Measurements from ENCODE around the gene LRCH4.

LRCH4 gene

DNA sequence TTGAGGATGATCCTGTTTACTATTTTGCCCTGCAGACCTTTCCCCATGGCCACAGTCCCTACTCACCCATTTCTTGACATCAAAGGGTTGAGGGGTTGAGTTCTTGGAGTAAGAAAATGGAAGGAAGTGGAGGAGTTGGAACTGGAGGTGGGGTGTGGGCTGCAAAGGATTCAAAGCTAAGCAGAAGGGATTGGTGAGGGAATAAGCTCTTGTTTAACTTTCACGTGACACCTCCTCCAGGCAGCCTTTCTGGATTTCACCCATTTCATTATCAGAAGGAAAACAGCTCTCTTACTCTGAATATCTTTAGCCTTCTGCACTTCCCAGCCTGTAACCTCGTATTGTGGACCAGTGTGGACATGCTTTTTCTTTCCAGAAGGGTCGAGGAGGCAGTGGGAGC, 40.1 kb upstream of the LRCH4 start:
- Histone ChIP-seq H3K4me3 (ENCODE audit: insufficient read depth, low read length, poor library complexity, severe bottlenecking) (peak overlapping the region; percentile 58), H3K27ac (ENCODE audit: low read depth, low read length) (no peak overlapping the region), H3F3A (ENCODE audit: insufficient read depth) (peaks cover 7% of the 10 kb centered on the region), H2AFZ (ENCODE audit: low read depth, low read length, severe bottlenecking) (peak overlapping the region; percentile 20), H3K36me3 (ENCODE audit: low read length) (no peaks in the 10 kb centered on the region), H3K9me2 (replicated peaks; ENCODE audit: insufficient read depth, low read length) (no peaks in the 10 kb centered on the region), H3K9ac (ENCODE audit: low read length) (peak overlapping the region; percentile 69), H4K20me1 (ENCODE audit: low read depth, low read length) (no peaks in the 10 kb centered on the region), H3K4me2 (ENCODE audit: low read depth, low read length, poor library complexity, severe bottlenecking) (peak overlapping the region; percentile 77), H3K27me3 (ENCODE audit: low read length) (no peaks in the 10 kb centered on the region), H3K79me2 (ENCODE audit: insufficient read depth, low read length) (no peaks in the 10 kb centered on the region), H3K9me3 (ENCODE audit: insufficient read depth, low read length) (no peaks in the 10 kb centered on the region)
- no peak for TF ChIP-seq CTCF (IDR thresholded peaks at IDR 0.05; ENCODE audit: insufficient read depth, low read length, poor library complexity, severe bottlenecking)
- no peak for TF ChIP-seq EZH2phosphoT487 (conservative IDR thresholded peaks at IDR 0.05; ENCODE audit: low read length)

DNA sequence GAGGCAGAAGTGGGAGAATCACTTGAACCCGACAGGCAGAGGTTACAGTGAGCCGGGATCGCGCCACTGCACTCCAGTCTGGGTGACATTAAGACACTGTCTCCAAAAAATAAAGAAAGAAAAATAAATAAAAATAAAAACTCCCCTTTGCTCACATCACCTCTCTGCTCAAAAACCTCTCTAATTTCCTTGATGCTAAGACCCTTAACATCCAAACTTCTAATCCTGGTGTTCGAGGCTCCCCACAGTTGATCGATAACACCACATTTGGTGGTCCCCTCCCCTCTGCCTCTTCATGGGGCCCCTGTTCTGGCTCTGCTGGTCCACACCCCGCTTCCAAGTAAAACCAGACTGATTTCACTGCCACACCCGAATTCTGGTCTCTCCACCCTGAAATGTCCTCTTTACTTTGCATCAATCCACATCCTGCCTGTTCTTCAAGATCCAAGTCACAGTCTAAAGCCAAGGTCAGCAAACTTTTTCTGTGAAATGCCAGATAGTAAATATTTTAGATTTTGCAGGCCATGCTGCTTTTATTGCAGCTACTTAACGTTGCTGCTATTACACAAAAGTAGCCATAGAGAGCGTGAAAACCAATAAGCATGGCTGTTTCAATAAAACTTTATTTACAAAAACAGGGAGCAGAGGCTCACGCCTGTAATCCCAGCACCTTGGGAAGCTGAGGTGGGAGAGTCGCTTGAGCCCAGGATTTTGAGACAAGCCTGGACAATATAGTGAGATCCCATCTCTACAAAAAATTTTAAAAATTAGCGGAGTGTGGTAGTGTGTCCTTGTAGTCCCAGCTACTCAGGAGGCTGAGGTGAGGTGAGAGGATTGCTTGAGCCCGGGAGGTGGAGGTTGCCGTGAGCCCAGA, 38.3 kb upstream of the LRCH4 start:
- no peaks in the 10 kb centered on the region for H3K79me2 ChIP-seq (ENCODE audit: insufficient read depth, low read length)
- H3K9me3 ChIP-seq (ENCODE audit: insufficient read depth, low read length) = no peaks in the 10 kb centered on the region
- no peak overlapping the region for H3K4me2 ChIP-seq (ENCODE audit: low read depth, low read length, poor library complexity, severe bottlenecking)
- no peaks in the 10 kb centered on the region for H3K27me3 ChIP-seq (ENCODE audit: low read length)
- H3K4me3 ChIP-seq (ENCODE audit: insufficient read depth, low read length, poor library complexity, severe bottlenecking) = no peak overlapping the region
- H3F3A ChIP-seq (ENCODE audit: insufficient read depth) = peaks cover 3% of the 10 kb centered on the region; the same call in 1 of the 2 replicates
- no peak overlapping the region for H2AFZ ChIP-seq (ENCODE audit: low read depth, low read length, severe bottlenecking)
- no peaks in the 10 kb centered on the region for H3K9me2 ChIP-seq (replicated peaks; ENCODE audit: insufficient read depth, low read length)
- H3K27ac ChIP-seq (ENCODE audit: low read depth, low read length) = no peak overlapping the region
- no peaks in the 10 kb centered on the region for H4K20me1 ChIP-seq (ENCODE audit: low read depth, low read length)
- H3K36me3 ChIP-seq (ENCODE audit: low read length) = no peaks in the 10 kb centered on the region
- no peak overlapping the region for H3K9ac ChIP-seq (ENCODE audit: low read length)
- TF ChIP-seq EZH2phosphoT487 (conservative IDR thresholded peaks at IDR 0.05; ENCODE audit: low read length) (no peak), CTCF (IDR thresholded peaks at IDR 0.05; ENCODE audit: insufficient read depth, low read length, poor library complexity, severe bottlenecking) (no peak)

GRCh38 chr7:100621554-100621953, 35.6 kb upstream of the LRCH4 start:
- TF ChIP-seq CTCF (IDR thresholded peaks at IDR 0.05; ENCODE audit: insufficient read depth, low read length, poor library complexity, severe bottlenecking) (no peak), EZH2phosphoT487 (conservative IDR thresholded peaks at IDR 0.05; ENCODE audit: low read length) (no peak)
- Histone ChIP-seq H2AFZ (ENCODE audit: low read depth, low read length, severe bottlenecking) (no peak overlapping the region), H3K4me3 (ENCODE audit: insufficient read depth, low read length, poor library complexity, severe bottlenecking) (no peak overlapping the region), H3K9ac (ENCODE audit: low read length) (no peak overlapping the region), H3K9me2 (replicated peaks; ENCODE audit: insufficient read depth, low read length) (no peaks in the 10 kb centered on the region), H3F3A (ENCODE audit: insufficient read depth) (no peaks in the 10 kb centered on the region), H3K9me3 (ENCODE audit: insufficient read depth, low read length) (no peaks in the 10 kb centered on the region), H3K79me2 (ENCODE audit: insufficient read depth, low read length) (no peaks in the 10 kb centered on the region), H4K20me1 (ENCODE audit: low read depth, low read length) (no peaks in the 10 kb centered on the region), H3K27ac (ENCODE audit: low read depth, low read length) (no peak overlapping the region), H3K36me3 (ENCODE audit: low read length) (no peaks in the 10 kb centered on the region), H3K4me2 (ENCODE audit: low read depth, low read length, poor library complexity, severe bottlenecking) (no peak overlapping the region), H3K27me3 (ENCODE audit: low read length) (no peaks in the 10 kb centered on the region)

Data from SU-DHL-6 (cell line).